ENCODE data around the gene ZRANB3.

DNA sequence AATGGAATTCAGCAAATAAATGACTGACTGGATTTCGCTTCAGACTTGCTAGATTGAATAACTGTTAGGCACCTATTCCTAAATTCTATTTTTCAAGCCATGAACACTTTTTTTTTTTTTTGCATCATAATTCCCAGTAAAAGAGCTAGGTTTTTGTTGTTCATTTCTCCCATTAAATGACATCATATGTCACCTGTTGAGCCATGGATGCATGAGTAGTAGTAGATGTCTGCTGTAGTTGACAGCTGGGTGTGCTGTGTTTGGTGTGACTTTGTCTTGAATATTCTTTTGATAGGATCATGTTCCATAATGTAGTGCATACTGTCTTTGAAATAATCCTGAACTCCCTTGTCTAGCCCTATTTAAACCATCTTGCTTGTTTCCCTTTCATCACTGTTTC lies 363.7 kb downstream of the ZRANB3 start:
- TF ChIP-seq, protein P1, sequence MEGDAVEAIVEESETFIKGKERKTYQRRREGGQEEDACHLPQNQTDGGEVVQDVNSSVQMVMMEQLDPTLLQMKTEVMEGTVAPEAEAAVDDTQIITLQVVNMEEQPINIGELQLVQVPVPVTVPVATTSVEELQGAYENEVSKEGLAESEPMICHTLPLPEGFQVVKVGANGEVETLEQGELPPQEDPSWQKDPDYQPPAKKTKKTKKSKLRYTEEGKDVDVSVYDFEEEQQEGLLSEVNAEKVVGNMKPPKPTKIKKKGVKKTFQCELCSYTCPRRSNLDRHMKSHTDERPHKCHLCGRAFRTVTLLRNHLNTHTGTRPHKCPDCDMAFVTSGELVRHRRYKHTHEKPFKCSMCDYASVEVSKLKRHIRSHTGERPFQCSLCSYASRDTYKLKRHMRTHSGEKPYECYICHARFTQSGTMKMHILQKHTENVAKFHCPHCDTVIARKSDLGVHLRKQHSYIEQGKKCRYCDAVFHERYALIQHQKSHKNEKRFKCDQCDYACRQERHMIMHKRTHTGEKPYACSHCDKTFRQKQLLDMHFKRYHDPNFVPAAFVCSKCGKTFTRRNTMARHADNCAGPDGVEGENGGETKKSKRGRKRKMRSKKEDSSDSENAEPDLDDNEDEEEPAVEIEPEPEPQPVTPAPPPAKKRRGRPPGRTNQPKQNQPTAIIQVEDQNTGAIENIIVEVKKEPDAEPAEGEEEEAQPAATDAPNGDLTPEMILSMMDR (IDR thresholded peaks at IDR 0.05): no peak
- no peak for TF ChIP-seq POLR2AphosphoS5 (IDR thresholded peaks at IDR 0.05)
